Loucy (cell line): ENCODE measurements around the gene ACVR2B.

Experiments
- CTCF ChIP-seq: fragments of 200-600 bp; sonication (generic); conservative IDR thresholded peaks from 2 replicates; pipeline ENCODE4 v1.5.1; 2014; ENCODE audit warnings: mild to moderate bottlenecking, antibody characterized with exemption, low read length
- EZH2phosphoT487 ChIP-seq: fragments of 200-600 bp; IDR thresholded peaks from 2 replicates; pipeline ENCODE4 v1.6.1; 2018; ENCODE audit warnings: antibody characterized with exemption, mild to moderate bottlenecking, moderate library complexity, borderline replicate concordance

- TF ChIP-seq CTCF (no peak), EZH2phosphoT487 (no peak)
Observed at GRCh38 chr3:38460377-38461270, 6.9 kb downstream of the ACVR2B start.
